ENCODE measurements around the gene SERPINA4.

DNA sequence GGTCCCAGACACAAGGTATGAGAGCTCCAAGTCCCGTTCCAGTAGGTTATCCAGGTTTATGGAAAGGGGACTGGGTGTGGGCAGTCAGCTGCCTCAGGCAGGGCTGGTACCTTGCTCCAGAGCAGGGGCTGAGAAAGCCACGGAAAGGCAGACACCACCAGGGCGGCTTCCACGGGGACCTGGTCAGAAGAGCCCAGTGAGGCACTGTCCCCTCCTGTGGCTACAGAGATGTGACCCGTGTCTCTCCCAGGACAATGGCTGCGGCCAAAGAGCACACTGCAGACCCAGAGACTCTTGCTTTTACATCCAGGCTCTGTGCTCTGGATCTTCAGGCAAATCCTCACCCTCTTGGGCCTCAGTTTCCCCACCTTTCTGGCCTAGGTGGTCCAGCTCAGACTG, 8.8 kb downstream of the SERPINA4 start:
- TF ChIP-seq, protein P1, sequence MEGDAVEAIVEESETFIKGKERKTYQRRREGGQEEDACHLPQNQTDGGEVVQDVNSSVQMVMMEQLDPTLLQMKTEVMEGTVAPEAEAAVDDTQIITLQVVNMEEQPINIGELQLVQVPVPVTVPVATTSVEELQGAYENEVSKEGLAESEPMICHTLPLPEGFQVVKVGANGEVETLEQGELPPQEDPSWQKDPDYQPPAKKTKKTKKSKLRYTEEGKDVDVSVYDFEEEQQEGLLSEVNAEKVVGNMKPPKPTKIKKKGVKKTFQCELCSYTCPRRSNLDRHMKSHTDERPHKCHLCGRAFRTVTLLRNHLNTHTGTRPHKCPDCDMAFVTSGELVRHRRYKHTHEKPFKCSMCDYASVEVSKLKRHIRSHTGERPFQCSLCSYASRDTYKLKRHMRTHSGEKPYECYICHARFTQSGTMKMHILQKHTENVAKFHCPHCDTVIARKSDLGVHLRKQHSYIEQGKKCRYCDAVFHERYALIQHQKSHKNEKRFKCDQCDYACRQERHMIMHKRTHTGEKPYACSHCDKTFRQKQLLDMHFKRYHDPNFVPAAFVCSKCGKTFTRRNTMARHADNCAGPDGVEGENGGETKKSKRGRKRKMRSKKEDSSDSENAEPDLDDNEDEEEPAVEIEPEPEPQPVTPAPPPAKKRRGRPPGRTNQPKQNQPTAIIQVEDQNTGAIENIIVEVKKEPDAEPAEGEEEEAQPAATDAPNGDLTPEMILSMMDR (IDR thresholded peaks at IDR 0.05), result no peak
- no peak for TF ChIP-seq ZFX (IDR thresholded peaks at IDR 0.05; ENCODE audit: borderline replicate concordance)
